HepG2 (cell line): ENCODE results near the gene MBD3. TPM values are rescaled to one million over a fixed set of nuclear protein-coding genes. Genes with fewer than 3 reads are reported as not detected.

Source experiments
- AHR ChIP-seq: IDR thresholded peaks from 2 replicates; pipeline ENCODE4 v1.6.1; 2018; ENCODE audit warnings: missing genetic modification reagents, missing compliant biosample characterization
- DPF2 ChIP-seq: sonication (generic); formaldehyde crosslinking; IDR thresholded peaks from 2 replicates; pipeline ENCODE4 v1.4.0; 2020; ENCODE audit warnings: mild to moderate bottlenecking, low read depth, missing genetic modification reagents, borderline replicate concordance
- ETV5 ChIP-seq: IDR thresholded peaks from 2 replicates; pipeline ENCODE4 v1.6.1; 2018; ENCODE audit warnings: missing biosample characterization, missing genetic modification reagents, inconsistent platforms, borderline replicate concordance
- FOSL1 ChIP-seq: sonication (generic); formaldehyde crosslinking; IDR thresholded peaks from 2 replicates; pipeline ENCODE4 v1.9.0; 2021; ENCODE audit warnings: missing genetic modification reagents, borderline replicate concordance
- IRX3 ChIP-seq: sonication (generic); formaldehyde crosslinking; IDR thresholded peaks from 2 replicates; pipeline ENCODE4 v1.8.1; 2023; ENCODE audit warnings: mild to moderate bottlenecking, low read depth, missing genetic modification reagents, borderline replicate concordance
- MIER3 ChIP-seq: IDR thresholded peaks from 2 replicates; pipeline ENCODE4 v1.6.1; 2016; ENCODE audit warnings: missing compliant biosample characterization, borderline replicate concordance
- MXI1 ChIP-seq: IDR thresholded peaks from 3 replicates; pipeline ENCODE4 v1.6.1; 2012; ENCODE audit warnings: low read depth, low read length, inconsistent platforms, borderline replicate concordance
- PAF1 ChIP-seq: IDR thresholded peaks from 2 replicates; pipeline ENCODE4 v1.6.1; 2016; ENCODE audit warnings: missing genetic modification reagents, missing compliant biosample characterization
- SMARCE1 ChIP-seq: fragments of 450-650 bp; IDR thresholded peaks from 2 replicates; pipeline ENCODE4 v1.6.1; 2017; ENCODE audit warnings: borderline replicate concordance
- SRSF9 ChIP-seq: fragments of 200-400 bp; formaldehyde crosslinking; IDR thresholded peaks from 2 replicates; pipeline ENCODE4 v1.6.1; 2018; ENCODE audit warnings: borderline replicate concordance, mild to moderate bottlenecking, low read depth, low read length; ENCODE audit not compliant: insufficient read depth, poor library complexity, severe bottlenecking
- ZMYM3 ChIP-seq: sonication (generic); formaldehyde crosslinking; IDR thresholded peaks from 2 replicates; pipeline ENCODE4 v1.5.1; 2020; ENCODE audit warnings: mild to moderate bottlenecking, missing genetic modification reagents
- ZNF34 ChIP-seq: sonication (generic); formaldehyde crosslinking; IDR thresholded peaks from 2 replicates; pipeline ENCODE4 v1.4.0; 2020; ENCODE audit warnings: mild to moderate bottlenecking, missing genetic modification reagents, borderline replicate concordance
- polyA plus RNA-seq, 8 experiments: library from polyadenylated mRNA; depleted of rRNA in 3 of 8; stranded (reverse) in 7 of 8; unstranded in 1 of 8; fragments of >200 nt; fragmentation: Illumina TruSeq in 4 of 8; extraction: Trizol in 4 of 8; gene quantifications; 2 replicates each; pipeline versions ENCODE4 v1.2.1 to v1.2.3, GENCODE V29; 2011 to 2016; ENCODE audit warnings: low read depth in 4 of 8, missing spikeins in 1 of 8, mixed read lengths in 1 of 8; ENCODE audit not compliant: insufficient read depth in 1 of 8
- total RNA-seq, 5 experiments: library from RNA; depleted of rRNA; stranded (reverse); fragments of >200 nt; fragmentation: Illumina TruSeq; extraction: Trizol; gene quantifications; 2 replicates each; pipeline ENCODE4 v1.2.3, GENCODE V29; 2016; ENCODE audit warnings: low read depth in 1 of 5
- TF ChIP-seq, protein P1 (sequence below): sonication (generic); formaldehyde crosslinking; IDR thresholded peaks from 2 replicates; pipeline ENCODE4 v1.4.0; 2020; ENCODE audit warnings: mild to moderate bottlenecking, low read depth, missing genetic modification reagents
- TF ChIP-seq, protein P2 (sequence below): sonication (generic); formaldehyde crosslinking; IDR thresholded peaks from 2 replicates; pipeline ENCODE4 v1.4.0; 2020; ENCODE audit warnings: missing genetic modification reagents
- TF ChIP-seq, protein P3 (sequence below): sonication (generic); formaldehyde crosslinking; IDR thresholded peaks from 2 replicates; pipeline ENCODE4 v1.4.0; 2020; ENCODE audit warnings: low read depth, mild to moderate bottlenecking, missing genetic modification reagents
- TF ChIP-seq, protein P4 (sequence below): sonication (generic); formaldehyde crosslinking; IDR thresholded peaks from 2 replicates; pipeline ENCODE4 v1.5.0; 2020; ENCODE audit warnings: mild to moderate bottlenecking, missing genetic modification reagents
- TF ChIP-seq, protein P5 (sequence below): sonication (generic); formaldehyde crosslinking; IDR thresholded peaks from 2 replicates; pipeline ENCODE4 v1.5.0; 2020; ENCODE audit warnings: missing genetic modification reagents
- TF ChIP-seq, protein P6 (sequence below): sonication (generic); formaldehyde crosslinking; IDR thresholded peaks from 2 replicates; pipeline ENCODE4 v1.9.0; 2022; ENCODE audit warnings: missing genetic modification reagents, mild to moderate bottlenecking, borderline replicate concordance
- TF ChIP-seq, protein P7 (sequence below): sonication (generic); formaldehyde crosslinking; conservative IDR thresholded peaks from 2 replicates; pipeline ENCODE4 v1.4.0; 2020; ENCODE audit warnings: missing genetic modification reagents

Gene MBD3
- total and polyA plus RNA-seq, 2 of the 13 experiments (the other 11 are each of a cell fraction or from before 2014, with no cell fraction given): 21.2 to 76.9 TPM

DNA sequence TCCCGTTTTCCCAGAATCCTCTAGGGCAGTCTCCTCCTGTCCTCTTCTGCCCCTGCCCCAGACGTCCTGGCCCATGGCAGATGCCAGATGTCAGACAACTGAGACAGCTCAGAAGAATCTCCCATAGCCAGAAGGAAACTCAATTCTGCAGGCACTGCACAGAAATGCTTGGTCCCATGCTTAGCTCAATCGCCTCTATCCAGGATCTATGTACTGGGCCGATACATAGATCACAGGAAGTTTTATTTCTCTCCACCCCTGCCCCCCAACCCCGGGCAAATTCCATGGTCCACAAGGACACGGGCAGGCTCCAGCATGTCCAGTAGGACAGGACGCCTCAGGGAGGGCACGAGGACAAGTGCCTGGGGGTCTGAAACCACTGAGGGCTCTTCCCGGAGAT, 4.8 kb downstream of the MBD3 start (continued):
- TF ChIP-seq AHR (CRISPR knock-in tag) (no peak), FOSL1 (CRISPR knock-in tag) (no peak), DPF2 (CRISPR knock-in tag) (0 out of 2 replicates have a peak, but pooled peaks have one; percentile 32), PAF1 (CRISPR knock-in tag) (no peak), SRSF9 (no peak), IRX3 (CRISPR knock-in tag) (no peak), SMARCE1 (no peak), MIER3 (CRISPR knock-in tag) (no peak), ETV5 (peak; percentile 45; the same call in 1 of the 2 replicates), ZNF34 (CRISPR knock-in tag) (no peak), ZMYM3 (no peak), MXI1 (no peak)
- TF ChIP-seq, protein P1, sequence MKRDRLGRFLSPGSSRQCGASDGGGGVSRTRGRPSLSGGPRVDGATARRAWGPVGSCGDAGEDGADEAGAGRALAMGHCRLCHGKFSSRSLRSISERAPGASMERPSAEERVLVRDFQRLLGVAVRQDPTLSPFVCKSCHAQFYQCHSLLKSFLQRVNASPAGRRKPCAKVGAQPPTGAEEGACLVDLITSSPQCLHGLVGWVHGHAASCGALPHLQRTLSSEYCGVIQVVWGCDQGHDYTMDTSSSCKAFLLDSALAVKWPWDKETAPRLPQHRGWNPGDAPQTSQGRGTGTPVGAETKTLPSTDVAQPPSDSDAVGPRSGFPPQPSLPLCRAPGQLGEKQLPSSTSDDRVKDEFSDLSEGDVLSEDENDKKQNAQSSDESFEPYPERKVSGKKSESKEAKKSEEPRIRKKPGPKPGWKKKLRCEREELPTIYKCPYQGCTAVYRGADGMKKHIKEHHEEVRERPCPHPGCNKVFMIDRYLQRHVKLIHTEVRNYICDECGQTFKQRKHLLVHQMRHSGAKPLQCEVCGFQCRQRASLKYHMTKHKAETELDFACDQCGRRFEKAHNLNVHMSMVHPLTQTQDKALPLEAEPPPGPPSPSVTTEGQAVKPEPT: peak; percentile 41; the same call in 1 of the 2 replicates
- TF ChIP-seq, protein P2, sequence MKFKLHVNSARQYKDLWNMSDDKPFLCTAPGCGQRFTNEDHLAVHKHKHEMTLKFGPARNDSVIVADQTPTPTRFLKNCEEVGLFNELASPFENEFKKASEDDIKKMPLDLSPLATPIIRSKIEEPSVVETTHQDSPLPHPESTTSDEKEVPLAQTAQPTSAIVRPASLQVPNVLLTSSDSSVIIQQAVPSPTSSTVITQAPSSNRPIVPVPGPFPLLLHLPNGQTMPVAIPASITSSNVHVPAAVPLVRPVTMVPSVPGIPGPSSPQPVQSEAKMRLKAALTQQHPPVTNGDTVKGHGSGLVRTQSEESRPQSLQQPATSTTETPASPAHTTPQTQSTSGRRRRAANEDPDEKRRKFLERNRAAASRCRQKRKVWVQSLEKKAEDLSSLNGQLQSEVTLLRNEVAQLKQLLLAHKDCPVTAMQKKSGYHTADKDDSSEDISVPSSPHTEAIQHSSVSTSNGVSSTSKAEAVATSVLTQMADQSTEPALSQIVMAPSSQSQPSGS: no peak
- TF ChIP-seq, protein P3, sequence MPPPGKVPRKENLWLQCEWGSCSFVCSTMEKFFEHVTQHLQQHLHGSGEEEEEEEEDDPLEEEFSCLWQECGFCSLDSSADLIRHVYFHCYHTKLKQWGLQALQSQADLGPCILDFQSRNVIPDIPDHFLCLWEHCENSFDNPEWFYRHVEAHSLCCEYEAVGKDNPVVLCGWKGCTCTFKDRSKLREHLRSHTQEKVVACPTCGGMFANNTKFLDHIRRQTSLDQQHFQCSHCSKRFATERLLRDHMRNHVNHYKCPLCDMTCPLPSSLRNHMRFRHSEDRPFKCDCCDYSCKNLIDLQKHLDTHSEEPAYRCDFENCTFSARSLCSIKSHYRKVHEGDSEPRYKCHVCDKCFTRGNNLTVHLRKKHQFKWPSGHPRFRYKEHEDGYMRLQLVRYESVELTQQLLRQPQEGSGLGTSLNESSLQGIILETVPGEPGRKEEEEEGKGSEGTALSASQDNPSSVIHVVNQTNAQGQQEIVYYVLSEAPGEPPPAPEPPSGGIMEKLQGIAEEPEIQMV (CRISPR knock-in tag): no peak
- TF ChIP-seq, protein P4, sequence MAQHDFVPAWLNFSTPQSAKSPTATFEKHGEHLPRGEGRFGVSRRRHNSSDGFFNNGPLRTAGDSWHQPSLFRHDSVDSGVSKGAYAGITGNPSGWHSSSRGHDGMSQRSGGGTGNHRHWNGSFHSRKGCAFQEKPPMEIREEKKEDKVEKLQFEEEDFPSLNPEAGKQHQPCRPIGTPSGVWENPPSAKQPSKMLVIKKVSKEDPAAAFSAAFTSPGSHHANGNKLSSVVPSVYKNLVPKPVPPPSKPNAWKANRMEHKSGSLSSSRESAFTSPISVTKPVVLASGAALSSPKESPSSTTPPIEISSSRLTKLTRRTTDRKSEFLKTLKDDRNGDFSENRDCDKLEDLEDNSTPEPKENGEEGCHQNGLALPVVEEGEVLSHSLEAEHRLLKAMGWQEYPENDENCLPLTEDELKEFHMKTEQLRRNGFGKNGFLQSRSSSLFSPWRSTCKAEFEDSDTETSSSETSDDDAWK (CRISPR knock-in tag): no peak
- TF ChIP-seq, protein P5, sequence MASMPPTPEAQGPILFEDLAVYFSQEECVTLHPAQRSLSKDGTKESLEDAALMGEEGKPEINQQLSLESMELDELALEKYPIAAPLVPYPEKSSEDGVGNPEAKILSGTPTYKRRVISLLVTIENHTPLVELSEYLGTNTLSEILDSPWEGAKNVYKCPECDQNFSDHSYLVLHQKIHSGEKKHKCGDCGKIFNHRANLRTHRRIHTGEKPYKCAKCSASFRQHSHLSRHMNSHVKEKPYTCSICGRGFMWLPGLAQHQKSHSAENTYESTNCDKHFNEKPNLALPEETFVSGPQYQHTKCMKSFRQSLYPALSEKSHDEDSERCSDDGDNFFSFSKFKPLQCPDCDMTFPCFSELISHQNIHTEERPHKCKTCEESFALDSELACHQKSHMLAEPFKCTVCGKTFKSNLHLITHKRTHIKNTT (CRISPR knock-in tag): no peak
- TF ChIP-seq, protein P6, sequence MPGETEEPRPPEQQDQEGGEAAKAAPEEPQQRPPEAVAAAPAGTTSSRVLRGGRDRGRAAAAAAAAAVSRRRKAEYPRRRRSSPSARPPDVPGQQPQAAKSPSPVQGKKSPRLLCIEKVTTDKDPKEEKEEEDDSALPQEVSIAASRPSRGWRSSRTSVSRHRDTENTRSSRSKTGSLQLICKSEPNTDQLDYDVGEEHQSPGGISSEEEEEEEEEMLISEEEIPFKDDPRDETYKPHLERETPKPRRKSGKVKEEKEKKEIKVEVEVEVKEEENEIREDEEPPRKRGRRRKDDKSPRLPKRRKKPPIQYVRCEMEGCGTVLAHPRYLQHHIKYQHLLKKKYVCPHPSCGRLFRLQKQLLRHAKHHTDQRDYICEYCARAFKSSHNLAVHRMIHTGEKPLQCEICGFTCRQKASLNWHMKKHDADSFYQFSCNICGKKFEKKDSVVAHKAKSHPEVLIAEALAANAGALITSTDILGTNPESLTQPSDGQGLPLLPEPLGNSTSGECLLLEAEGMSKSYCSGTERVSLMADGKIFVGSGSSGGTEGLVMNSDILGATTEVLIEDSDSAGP (CRISPR knock-in tag): no peak; the same call in 1 of the 2 replicates
- TF ChIP-seq, protein P7, sequence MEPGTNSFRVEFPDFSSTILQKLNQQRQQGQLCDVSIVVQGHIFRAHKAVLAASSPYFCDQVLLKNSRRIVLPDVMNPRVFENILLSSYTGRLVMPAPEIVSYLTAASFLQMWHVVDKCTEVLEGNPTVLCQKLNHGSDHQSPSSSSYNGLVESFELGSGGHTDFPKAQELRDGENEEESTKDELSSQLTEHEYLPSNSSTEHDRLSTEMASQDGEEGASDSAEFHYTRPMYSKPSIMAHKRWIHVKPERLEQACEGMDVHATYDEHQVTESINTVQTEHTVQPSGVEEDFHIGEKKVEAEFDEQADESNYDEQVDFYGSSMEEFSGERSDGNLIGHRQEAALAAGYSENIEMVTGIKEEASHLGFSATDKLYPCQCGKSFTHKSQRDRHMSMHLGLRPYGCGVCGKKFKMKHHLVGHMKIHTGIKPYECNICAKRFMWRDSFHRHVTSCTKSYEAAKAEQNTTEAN (CRISPR knock-in tag): no peak
